ENCODE data around the gene N4BP3. TPM values are rescaled to one million over a fixed set of nuclear protein-coding genes. Genes with fewer than 3 reads are reported as not detected.

Gene N4BP3
- total RNA-seq, 2 experiments from 2014 or later, result 26.1 to 28.3 TPM

DNA sequence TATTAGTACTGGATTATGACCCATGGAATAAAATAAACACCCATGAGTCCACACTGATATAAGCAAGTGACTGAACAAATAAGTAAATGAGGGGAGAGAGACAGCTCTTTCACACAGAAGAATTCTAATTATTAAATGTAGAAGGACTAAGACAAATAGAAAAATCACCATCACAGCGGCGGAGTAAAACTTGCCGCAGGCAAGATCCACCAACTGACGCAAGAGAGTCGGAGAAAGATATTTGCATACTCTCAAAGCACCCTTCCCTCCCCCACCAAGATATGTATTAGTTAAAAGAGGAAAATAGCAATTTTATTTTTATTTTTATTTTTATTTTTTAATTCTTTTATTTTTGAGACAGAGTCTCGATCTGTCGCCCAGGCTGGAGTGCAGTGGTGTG lies 14.6 kb upstream of the N4BP3 start:
- Histone ChIP-seq H3K4me3 (ENCODE audit: low read depth, low read length, poor library complexity, severe bottlenecking) (no peak overlapping the region), H4K20me1 (ENCODE audit: insufficient read depth, low read length) (no peaks in the 10 kb centered on the region), H3K79me2 (ENCODE audit: insufficient read depth, low read depth, low read length) (no peaks in the 10 kb centered on the region), H3K4me1 (ENCODE audit: insufficient read depth, low read length, poor library complexity, severe bottlenecking) (peaks cover 10% of the 10 kb centered on the region), H3K9me3 (ENCODE audit: low read length) (no peaks in the 10 kb centered on the region), H3K9me2 (ENCODE audit: insufficient read depth, low read length) (no peaks in the 10 kb centered on the region), H2AFZ (ENCODE audit: low read length) (no peak overlapping the region), H3K36me3 (ENCODE audit: insufficient read depth, low read length) (no peaks in the 10 kb centered on the region), H3K27ac (ENCODE audit: low read depth, low read length, poor library complexity, severe bottlenecking) (no peak overlapping the region), H3K4me2 (ENCODE audit: low read length) (no peak overlapping the region)
- TF ChIP-seq, protein P1, sequence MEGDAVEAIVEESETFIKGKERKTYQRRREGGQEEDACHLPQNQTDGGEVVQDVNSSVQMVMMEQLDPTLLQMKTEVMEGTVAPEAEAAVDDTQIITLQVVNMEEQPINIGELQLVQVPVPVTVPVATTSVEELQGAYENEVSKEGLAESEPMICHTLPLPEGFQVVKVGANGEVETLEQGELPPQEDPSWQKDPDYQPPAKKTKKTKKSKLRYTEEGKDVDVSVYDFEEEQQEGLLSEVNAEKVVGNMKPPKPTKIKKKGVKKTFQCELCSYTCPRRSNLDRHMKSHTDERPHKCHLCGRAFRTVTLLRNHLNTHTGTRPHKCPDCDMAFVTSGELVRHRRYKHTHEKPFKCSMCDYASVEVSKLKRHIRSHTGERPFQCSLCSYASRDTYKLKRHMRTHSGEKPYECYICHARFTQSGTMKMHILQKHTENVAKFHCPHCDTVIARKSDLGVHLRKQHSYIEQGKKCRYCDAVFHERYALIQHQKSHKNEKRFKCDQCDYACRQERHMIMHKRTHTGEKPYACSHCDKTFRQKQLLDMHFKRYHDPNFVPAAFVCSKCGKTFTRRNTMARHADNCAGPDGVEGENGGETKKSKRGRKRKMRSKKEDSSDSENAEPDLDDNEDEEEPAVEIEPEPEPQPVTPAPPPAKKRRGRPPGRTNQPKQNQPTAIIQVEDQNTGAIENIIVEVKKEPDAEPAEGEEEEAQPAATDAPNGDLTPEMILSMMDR (conservative IDR thresholded peaks at IDR 0.05; ENCODE audit: low read length), result no peak
- TF ChIP-seq EZH2phosphoT487 (IDR thresholded peaks at IDR 0.05; ENCODE audit: borderline replicate concordance, low read depth, low read length), result no peak
- POLR2A ChIA-PET, result no interaction called here
- DNase-seq (ENCODE audit: low spot score), result no peak
- BruUV-seq (replicated peaks), result no TSS peak
- intact Hi-C loops (cut with micrococcal nuclease; ENCODE audit: unreplicated experiment), result no loop called here
- CTCF ChIA-PET (ENCODE audit: unreplicated experiment), result no interaction called here

DNA sequence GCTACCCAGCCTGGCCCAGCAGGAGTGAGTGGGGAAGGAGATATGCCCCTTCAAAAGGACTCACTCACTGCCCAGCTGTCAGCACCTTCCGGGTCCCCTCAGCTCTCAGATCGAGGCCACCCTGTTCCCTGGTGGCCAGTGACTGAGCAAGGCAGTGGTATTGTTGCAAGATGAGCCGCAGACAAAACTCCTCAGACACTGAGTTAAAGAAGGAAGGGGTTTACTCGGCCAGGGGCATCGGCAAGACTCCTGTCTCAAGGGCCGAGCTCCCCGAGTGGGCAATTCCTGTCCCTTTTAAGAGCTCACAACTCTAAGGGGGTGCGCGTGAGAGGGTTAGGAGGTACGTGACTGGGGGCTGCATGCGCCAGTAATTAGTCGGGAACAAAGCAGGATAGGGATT lies 9.7 kb upstream of the N4BP3 start:
- Histone ChIP-seq H3K9me3 (ENCODE audit: low read length) (no peaks in the 10 kb centered on the region), H2AFZ (ENCODE audit: low read length) (no peak overlapping the region), H3K4me1 (ENCODE audit: insufficient read depth, low read length, poor library complexity, severe bottlenecking) (peaks cover 20% of the 10 kb centered on the region), H3K4me3 (ENCODE audit: low read depth, low read length, poor library complexity, severe bottlenecking) (no peak overlapping the region), H3K79me2 (ENCODE audit: insufficient read depth, low read depth, low read length) (no peaks in the 10 kb centered on the region), H3K4me2 (ENCODE audit: low read length) (no peak overlapping the region), H3K9me2 (ENCODE audit: insufficient read depth, low read length) (no peaks in the 10 kb centered on the region), H4K20me1 (ENCODE audit: insufficient read depth, low read length) (no peaks in the 10 kb centered on the region), H3K36me3 (ENCODE audit: insufficient read depth, low read length) (no peaks in the 10 kb centered on the region), H3K27ac (ENCODE audit: low read depth, low read length, poor library complexity, severe bottlenecking) (no peak overlapping the region)
- BruUV-seq (replicated peaks), result no TSS peak
- ChIA-PET CTCF (ENCODE audit: unreplicated experiment) (interaction anchor here (0.9 kb wide), 1 partner anchor 34 kb away, joined by 3 read pairs; no protein-coding TSS in a partner anchor), POLR2A (no interaction called here)
- no peak for DNase-seq (ENCODE audit: low spot score)
- TF ChIP-seq, protein P1 (conservative IDR thresholded peaks at IDR 0.05; ENCODE audit: low read length), result no peak
- no peak for TF ChIP-seq EZH2phosphoT487 (IDR thresholded peaks at IDR 0.05; ENCODE audit: borderline replicate concordance, low read depth, low read length)
- intact Hi-C loops (cut with micrococcal nuclease; ENCODE audit: unreplicated experiment), result no loop called here

DNA sequence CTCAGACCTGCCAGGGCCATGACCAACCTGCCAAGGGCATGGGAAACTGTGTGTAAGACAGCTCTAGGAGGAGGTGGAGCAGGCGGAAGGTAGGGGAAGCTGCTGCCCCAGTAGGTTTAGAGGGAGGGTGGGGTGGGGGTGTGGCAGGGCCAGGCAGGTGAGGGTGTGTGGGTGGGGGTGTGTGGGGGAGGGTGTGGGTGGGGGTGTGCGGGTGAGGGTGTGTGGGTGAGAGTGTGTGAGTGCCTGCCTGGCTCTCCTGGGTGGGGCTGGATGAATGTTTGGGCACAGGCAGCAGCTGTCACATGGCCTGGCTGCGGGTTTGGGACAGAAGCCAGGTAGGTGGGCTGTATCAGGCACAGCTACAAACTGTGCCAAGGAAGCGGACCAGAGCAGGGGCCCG lies 8.8 kb upstream of the N4BP3 start:
- H4K20me1 ChIP-seq (ENCODE audit: insufficient read depth, low read length), result no peaks in the 10 kb centered on the region
- ChIA-PET CTCF (ENCODE audit: unreplicated experiment) (no interaction called here), POLR2A (no interaction called here)
- H3K4me1 ChIP-seq (ENCODE audit: insufficient read depth, low read length, poor library complexity, severe bottlenecking), result peaks cover 27% of the 10 kb centered on the region
- no peaks in the 10 kb centered on the region for H3K36me3 ChIP-seq (ENCODE audit: insufficient read depth, low read length)
- no peak overlapping the region for H3K27ac ChIP-seq (ENCODE audit: low read depth, low read length, poor library complexity, severe bottlenecking)
- DNase-seq (ENCODE audit: low spot score), result no peak
- no peak overlapping the region for H3K4me2 ChIP-seq (ENCODE audit: low read length)
- no peak overlapping the region for H2AFZ ChIP-seq (ENCODE audit: low read length)
- no TSS peak for BruUV-seq (replicated peaks)
- no peaks in the 10 kb centered on the region for H3K9me3 ChIP-seq (ENCODE audit: low read length)
- no peaks in the 10 kb centered on the region for H3K9me2 ChIP-seq (ENCODE audit: insufficient read depth, low read length)
- no peak for TF ChIP-seq EZH2phosphoT487 (IDR thresholded peaks at IDR 0.05; ENCODE audit: borderline replicate concordance, low read depth, low read length)
- TF ChIP-seq, protein P1 (conservative IDR thresholded peaks at IDR 0.05; ENCODE audit: low read length), result no peak
- H3K79me2 ChIP-seq (ENCODE audit: insufficient read depth, low read depth, low read length), result no peaks in the 10 kb centered on the region
- intact Hi-C loops (cut with micrococcal nuclease; ENCODE audit: unreplicated experiment), result no loop called here
- H3K4me3 ChIP-seq (ENCODE audit: low read depth, low read length, poor library complexity, severe bottlenecking), result no peak overlapping the region
